HG02973 (cell line): Measurements from ENCODE around the gene P2RX1.

Source experiments
- ATAC-seq: cut with Tn5 transposase; IDR thresholded peaks from one replicate; pipeline ENCODE4 v1.9.1; 2021; ENCODE audit warnings: moderate library complexity; ENCODE audit not compliant: unreplicated experiment

Gene P2RX1

DNA sequence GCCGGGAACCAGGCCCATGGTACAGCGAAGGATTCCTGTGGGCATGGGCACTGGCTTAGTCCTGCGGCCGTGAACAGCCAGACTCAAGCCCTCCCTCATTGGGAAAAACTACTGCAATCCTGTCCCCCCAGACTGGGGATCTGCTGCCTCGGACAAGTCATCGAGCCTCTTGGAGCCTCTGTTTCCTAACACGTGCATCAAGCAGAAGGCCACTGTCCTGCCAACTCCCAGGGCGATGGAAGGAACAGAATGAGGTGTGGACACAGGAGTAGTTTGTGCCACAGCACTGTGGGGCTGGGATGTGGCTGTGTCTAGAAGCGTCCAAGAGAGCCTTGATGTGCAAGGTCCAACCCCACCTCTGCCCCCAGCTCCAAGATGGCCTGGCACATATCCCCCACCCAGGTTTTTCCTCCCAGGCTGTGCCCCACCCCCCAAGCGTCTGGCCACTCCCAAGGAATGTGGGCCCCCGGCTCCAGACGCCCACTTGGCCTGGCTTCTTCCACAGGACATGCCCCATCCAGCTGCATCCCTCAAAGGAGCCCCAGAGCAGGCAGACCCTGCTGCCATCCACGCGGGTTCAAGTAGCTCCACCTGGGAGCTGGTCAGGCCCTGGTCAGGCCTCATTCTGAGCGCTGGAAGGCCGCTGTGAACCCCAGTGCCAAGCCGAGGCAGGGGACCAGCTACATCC is 26.8 kb downstream of the P2RX1 start:
- no peak for ATAC-seq

DNA sequence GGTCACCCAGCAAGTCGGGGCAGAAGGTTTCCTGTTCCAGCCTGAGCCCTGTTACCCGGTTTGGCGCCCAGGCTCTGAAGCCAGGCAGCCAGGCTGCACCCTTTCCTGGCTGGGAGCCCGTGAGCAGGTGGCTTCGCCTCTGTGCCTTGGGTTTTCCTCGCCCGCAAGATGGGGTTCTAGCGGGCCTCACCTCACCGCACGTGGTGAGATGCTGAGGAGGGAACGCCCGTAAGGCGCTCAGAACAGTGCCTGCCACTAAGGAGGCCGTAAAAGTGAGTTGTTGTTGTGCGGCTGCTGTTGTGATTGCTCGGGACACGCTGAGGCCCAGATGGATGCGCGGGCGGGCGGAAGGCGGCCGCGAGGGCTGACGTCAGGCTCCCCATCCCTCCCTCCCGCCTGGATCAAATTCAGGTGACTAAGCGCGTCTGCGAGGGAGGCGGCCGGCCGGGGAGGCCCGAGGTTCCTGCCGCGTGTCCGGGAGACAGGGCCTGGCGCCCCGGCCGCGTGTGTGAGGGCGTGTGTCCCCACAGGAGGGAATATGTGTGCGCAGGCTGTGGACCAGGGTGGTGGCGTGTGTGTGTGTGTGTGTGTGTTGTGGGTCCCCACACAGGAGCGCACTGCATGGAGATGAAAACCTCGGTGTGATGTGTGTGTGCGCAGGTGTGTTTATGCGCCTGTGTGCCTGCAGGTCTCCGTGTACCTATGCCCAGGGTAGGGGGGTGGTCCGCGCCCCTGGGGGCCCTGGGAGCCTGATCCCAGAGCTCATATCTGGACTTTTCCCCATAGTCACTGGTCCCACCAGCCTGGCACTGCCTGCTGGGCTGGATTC is 27.7 kb downstream of the P2RX1 start:
- no peak for ATAC-seq

- ATAC-seq: no peak
Measured at GRCh38 chr17:3887804-3888203, 28.5 kb downstream of the P2RX1 start.

- no peak for ATAC-seq
Measured at GRCh38 chr17:3887394-3887793, 28.9 kb downstream of the P2RX1 start.

DNA sequence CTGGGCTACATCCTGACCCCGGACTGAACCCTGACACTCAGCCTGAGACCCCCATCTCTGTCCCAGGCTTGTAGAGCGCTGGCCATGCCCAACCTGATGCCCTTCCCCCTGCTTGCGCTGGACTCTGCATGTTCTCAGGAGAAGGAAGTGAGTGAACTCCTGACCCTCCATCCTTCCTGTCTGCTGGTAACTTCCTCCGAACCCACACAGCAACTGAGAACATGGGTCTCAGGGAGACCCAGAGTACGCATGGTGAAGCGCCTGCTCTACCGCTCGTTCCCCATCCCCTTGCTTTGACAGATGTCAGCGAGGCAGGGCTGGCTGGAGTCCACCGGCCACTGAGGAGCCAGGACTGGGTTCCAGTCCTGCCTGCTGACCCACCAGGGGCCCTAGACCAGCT is 29.5 kb downstream of the P2RX1 start:
- no peak for ATAC-seq

GRCh38 chr17:3885970-3886369 is 30.3 kb downstream of the P2RX1 start:
- ATAC-seq: no peak

- ATAC-seq: no peak
Measured at GRCh38 chr17:3885271-3885670, 31.0 kb downstream of the P2RX1 start.

DNA sequence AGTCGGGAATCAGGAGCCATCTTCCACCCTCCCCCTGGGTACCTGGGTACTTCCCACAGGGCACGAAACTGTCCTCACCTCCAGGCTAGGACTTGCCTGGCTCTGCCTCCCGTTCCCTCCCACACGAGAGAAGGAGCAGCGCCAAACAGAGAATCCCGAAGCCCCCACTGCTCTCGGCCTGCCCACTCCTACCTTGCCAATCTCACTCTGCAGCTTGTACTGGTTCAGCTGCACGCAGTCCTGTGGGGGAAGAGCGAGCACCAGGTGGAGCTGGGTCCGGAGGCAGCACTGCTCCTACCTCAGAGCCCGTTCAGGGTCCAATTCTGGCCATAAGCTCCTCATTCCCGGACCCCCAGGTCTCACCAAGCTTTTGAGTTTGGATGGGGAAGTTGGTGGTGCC is 32.1 kb downstream of the P2RX1 start:
- no peak for ATAC-seq

- no peak for ATAC-seq
Measured at GRCh38 chr17:3882276-3882675, 34.0 kb downstream of the P2RX1 start.

- ATAC-seq: no peak
Measured at GRCh38 chr17:3880983-3881382, 35.3 kb downstream of the P2RX1 start.

GRCh38 chr17:3879591-3880417 is 36.5 kb downstream of the P2RX1 start:
- no peak for ATAC-seq

GRCh38 chr17:3879186-3879585 is 37.1 kb downstream of the P2RX1 start:
- no peak for ATAC-seq

- ATAC-seq: no peak
Measured at GRCh38 chr17:3877220-3877619, 39.0 kb downstream of the P2RX1 start.

DNA sequence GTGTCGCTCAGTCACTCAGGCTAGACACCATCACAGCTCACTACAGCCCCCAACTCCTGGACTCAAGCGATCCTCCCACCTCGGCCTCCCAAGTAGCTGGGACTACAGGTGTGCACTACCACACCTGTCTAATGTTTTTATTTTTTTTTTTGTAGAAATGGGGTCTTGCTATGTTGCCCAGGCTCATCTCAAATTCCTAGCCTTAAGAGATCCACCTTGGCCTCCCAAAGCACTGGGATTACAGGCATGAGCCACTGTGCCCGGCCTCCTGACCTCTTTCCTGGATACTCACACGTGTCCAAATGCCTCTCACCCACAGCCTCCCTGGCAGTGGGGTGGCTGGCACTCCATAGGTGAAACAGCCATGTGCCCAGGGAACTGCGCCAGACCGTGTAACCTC is 40.9 kb downstream of the P2RX1 start:
- ATAC-seq: no peak

DNA sequence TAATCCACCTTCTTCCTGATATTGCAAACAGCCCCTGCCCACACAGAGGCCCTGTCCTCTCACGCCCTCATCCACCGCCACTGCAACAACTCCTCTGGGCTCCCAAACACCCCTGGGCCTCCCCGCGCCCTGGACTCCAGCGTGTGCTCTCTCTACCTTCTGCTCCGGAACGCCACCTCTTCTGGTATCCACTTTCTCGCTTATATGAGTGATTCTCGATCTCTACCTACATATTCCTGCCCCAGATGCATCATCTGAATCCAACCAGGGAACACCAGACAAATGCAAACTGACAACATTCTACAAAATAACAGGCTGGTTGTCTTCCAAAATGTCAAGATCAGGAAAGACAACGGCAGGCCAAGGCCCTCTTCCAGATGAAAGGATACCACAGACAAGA is 42.4 kb downstream of the P2RX1 start:
- ATAC-seq: no peak

DNA sequence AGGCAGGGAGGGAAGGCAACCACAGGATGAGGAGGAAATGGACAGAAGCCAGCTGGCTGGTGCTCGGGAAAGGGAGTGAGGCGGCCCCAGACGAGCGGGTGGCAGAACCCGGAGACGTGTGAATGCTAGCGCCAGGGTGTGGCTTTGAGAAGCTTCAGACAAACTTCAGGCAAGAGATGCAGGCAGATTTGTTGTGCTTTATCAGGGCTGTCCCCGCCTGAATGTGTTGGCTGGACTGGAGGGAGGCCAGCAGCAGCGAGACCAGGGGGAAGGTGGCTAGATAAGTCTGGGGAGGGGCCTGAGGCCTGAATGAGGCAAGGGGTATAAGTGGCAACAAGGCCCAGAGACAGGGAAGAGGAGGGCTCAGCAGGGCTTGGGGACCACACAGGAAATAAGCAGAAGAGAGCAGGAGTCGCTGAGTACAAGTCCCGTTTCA is 45.4 kb downstream of the P2RX1 start:
- no peak for ATAC-seq

GRCh38 chr17:3867606-3868005 is 48.7 kb downstream of the P2RX1 start:
- ATAC-seq: no peak

DNA sequence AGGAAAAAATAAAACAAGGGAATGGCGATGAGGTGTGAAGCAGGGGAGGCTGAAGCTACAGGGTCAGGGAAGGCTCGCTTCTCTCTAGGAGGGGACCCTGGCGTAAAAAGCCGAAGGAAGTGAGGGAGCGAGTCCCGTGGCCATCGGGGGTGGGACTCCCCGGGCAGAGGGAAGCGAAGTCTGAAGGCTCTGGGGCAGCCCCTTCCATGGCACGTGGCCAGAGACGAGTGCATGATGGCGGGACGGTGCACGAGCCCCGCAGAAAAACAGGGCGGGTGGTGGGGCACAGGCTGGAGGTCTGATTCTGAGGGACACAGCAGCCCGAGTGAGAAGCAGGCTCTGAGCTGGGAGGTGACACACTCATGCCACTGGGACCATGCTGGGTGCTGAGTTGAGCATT is 49.2 kb downstream of the P2RX1 start:
- no peak for ATAC-seq

- no peak for ATAC-seq
Measured at GRCh38 chr17:3866276-3866675, 50.0 kb downstream of the P2RX1 start.

DNA sequence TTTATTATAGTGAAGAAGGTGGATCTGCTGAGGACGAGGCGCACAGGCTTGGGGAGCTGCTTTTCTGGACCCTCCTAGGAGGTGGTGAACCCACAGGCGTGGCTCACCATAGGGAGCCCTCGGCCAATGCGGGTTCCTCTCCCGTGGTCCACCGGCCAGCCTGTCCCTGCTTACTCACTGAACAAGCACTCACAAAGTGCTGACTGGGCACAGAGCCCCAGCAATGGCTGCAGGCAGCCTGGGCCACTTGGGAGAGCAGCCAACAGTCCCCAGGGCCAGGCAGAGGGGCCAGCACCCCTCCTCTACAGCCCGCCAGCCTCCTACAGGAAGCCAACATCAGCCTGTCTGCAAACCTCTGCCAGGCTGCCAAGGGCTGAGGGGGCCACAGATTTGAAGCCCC is 51.1 kb downstream of the P2RX1 start:
- no peak for ATAC-seq

GRCh38 chr17:3864534-3864933 is 51.7 kb downstream of the P2RX1 start:
- no peak for ATAC-seq
